IPS-15b (cell line): Measurements from ENCODE around the gene TAF1L.

Experiments
- H3K27me3 ChIP-seq: one replicate; pipeline ENCODE4 v1.6.1; 2013; ENCODE audit warnings: low read length; ENCODE audit not compliant: control insufficient read depth, insufficient read depth
- H3K36me3 ChIP-seq: one replicate; pipeline ENCODE4 v1.6.1; 2013; ENCODE audit warnings: low read length; ENCODE audit not compliant: control insufficient read depth, insufficient read depth
- H3K4me1 ChIP-seq: one replicate; pipeline ENCODE4 v1.6.1; 2013; ENCODE audit warnings: mild to moderate bottlenecking, low read length; ENCODE audit not compliant: control insufficient read depth, insufficient read depth
- H3K4me3 ChIP-seq: one replicate; pipeline ENCODE4 v1.5.1; 2013; ENCODE audit warnings: low read depth, low read length
- H3K9ac ChIP-seq: one replicate; pipeline ENCODE4 v1.6.1; 2013; ENCODE audit warnings: low read depth, mild to moderate bottlenecking, low read length
- H3K9me3 ChIP-seq: one replicate; pipeline ENCODE4 v1.6.1; 2013; ENCODE audit warnings: mild to moderate bottlenecking, low read length; ENCODE audit not compliant: control insufficient read depth, insufficient read depth

TAF1L gene

DNA sequence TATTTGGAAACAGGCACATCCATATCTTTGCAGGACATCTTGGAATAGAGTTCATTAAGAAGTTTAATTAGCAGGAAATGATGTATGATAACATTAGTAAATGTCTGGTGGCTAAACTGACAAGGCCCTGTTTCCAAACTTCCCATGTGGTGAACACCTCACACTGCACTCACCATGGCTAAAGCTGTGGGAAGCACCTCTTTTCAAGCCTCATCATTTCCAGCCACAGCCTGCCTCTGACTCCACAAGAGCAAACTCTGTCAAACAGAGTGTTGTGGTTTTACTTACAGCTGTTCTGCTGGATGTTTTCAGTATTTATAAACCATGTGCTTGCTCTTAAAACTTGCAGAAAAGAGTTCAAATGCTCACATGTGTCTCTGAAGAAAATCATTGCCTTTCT lies 47.6 kb downstream of the TAF1L start:
- no peak overlapping the region for H3K4me3 ChIP-seq
- H3K36me3 ChIP-seq: no peaks in the 10 kb centered on the region
- H3K27me3 ChIP-seq: no peaks in the 10 kb centered on the region
- H3K9me3 ChIP-seq: no peaks in the 10 kb centered on the region
- no peak overlapping the region for H3K9ac ChIP-seq
- no peaks in the 10 kb centered on the region for H3K4me1 ChIP-seq

DNA sequence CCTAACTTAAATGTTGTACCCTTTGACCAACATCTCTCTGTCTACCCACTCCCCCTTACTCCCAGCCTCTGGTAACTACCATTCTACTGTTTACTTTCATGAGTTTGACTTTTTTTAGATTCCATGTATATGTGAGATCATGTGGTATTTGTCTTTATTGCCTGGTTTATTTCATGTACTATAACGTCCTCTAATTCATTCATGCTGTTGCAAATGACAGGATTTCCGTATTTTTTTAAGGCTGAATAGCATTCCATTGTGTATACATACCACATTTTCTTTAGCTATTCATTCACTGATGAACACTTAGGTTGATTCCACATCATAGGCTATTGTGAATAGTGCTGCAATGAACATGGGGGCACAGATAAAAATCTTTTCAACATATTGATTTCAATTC lies 50.7 kb downstream of the TAF1L start:
- H3K27me3 ChIP-seq: no peaks in the 10 kb centered on the region

DNA sequence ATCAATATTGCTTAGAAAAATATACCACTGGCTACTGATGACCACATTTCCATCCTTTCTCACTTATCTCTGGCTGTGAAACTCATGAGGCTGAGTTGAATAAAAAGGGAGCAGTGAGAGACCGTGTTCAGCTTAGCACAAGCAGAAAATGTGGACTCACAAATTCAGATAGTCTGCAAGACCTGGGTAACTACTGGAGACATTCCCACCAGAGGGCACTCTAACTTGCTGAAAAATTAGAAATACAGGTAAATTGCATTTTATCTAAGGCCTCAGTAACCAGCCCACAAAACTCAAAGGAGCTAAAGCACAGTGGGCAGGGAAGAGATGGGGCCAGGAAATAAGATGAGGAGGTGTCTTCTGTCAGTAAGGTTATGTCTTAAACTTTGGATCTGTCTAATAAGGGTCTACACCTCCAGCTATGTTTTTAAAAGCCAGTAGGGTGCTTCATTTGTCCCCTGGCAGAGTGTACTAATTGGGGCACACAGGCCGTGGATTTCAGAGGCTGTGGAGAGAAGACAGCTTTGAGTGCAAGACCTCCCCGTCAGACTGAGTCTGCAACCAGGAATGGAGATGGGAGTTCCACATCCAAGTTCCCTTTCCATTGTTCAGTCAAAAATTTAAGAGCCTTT lies 53.8 kb downstream of the TAF1L start:
- no peak overlapping the region for H3K4me3 ChIP-seq
- H3K9me3 ChIP-seq: no peaks in the 10 kb centered on the region

More for the DNA sequence above, 50.7 kb downstream of the TAF1L start:
- H3K9ac ChIP-seq: no peak overlapping the region
- H3K4me3 ChIP-seq: no peak overlapping the region
- no peaks in the 10 kb centered on the region for H3K4me1 ChIP-seq
- no peaks in the 10 kb centered on the region for H3K9me3 ChIP-seq
- no peaks in the 10 kb centered on the region for H3K36me3 ChIP-seq

DNA sequence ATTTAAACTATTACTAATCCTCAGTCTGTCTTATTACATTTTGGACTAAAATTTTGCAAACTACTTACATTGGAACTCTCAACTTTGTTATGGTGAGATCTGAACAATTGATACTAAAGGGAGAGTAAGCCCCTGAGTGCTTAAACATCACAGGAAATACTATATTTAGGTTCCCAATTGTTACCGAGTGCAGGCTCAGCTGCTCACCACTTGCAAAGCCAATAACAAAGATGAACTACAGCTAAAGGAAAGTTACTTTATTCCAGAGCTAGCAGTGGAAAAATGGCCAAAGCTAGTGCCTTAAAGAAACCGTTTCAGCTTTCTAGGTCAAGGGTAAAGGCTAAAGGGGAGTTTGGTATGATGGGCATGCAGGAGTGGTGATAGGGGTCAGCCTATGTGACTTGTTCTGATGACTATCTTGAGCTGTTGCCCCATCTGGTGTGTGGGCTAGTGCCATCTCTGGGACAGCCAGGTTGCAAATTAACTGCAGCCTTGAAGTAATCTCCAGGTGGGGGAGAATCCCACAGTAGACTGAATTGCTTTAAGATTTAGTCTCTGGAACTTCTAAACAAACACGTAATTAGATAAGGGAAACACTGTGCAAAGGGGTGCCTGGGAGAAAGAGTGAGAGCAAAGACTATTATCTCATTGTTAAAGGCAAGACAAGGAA lies 54.7 kb downstream of the TAF1L start:
- Histone ChIP-seq H3K4me1 (peaks cover 2% of the 10 kb centered on the region), H3K4me3 (no peak overlapping the region), H3K9ac (no peak overlapping the region), H3K36me3 (no peaks in the 10 kb centered on the region), H3K27me3 (no peaks in the 10 kb centered on the region), H3K9me3 (no peaks in the 10 kb centered on the region)

More for the DNA sequence above, 53.8 kb downstream of the TAF1L start:
- Histone ChIP-seq H3K36me3 (no peaks in the 10 kb centered on the region), H3K9ac (no peak overlapping the region), H3K4me1 (peaks cover 2% of the 10 kb centered on the region), H3K27me3 (no peaks in the 10 kb centered on the region)

DNA sequence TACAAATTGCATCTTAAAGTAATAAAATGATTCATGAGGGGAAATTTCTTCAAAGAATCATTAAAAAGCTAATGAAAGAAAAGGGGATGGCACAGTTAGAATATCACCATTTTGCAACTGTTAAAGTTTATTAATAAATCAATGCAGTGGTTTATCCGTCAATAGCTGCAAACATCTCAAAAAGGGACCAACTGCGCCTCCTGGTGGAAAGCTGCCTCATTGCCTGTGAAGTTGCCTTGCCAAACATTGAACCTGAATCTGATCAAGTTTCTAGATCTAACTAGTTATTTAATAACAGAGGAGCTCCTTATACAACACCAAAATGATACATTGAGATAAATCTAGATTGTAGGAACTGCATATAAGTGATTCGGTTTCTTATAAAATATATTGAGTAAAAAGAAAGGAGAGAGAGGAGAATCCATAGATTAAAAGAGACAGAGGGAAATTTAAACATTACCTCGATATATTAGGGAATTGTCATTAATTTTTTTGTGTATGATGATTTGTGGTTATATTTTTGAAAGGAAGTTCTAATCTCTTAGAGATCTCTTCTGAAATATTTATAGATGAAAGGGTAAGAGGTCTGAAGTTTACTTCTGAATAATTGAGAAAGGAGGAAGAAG lies 55.6 kb downstream of the TAF1L start:
- H3K36me3 ChIP-seq: no peaks in the 10 kb centered on the region
- H3K27me3 ChIP-seq: no peaks in the 10 kb centered on the region
- no peaks in the 10 kb centered on the region for H3K9me3 ChIP-seq
- H3K4me3 ChIP-seq: no peak overlapping the region
- H3K9ac ChIP-seq: no peak overlapping the region
- H3K4me1 ChIP-seq: peaks cover 2% of the 10 kb centered on the region
